ENCODE results near the gene IST1.

Gene IST1

GRCh38 chr16:71873199-71873598 is 22.1 kb upstream of the IST1 start (continued):
- TF ChIP-seq, protein P1, sequence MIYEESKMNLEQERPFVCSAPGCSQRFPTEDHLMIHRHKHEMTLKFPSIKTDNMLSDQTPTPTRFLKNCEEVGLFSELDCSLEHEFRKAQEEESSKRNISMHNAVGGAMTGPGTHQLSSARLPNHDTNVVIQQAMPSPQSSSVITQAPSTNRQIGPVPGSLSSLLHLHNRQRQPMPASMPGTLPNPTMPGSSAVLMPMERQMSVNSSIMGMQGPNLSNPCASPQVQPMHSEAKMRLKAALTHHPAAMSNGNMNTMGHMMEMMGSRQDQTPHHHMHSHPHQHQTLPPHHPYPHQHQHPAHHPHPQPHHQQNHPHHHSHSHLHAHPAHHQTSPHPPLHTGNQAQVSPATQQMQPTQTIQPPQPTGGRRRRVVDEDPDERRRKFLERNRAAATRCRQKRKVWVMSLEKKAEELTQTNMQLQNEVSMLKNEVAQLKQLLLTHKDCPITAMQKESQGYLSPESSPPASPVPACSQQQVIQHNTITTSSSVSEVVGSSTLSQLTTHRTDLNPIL (CRISPR knock-in tag; IDR thresholded peaks at IDR 0.05; ENCODE audit: low read depth): no peak
- TF ChIP-seq CSRNP3 (CRISPR knock-in tag; IDR thresholded peaks at IDR 0.05): no peak
- no peak for TF ChIP-seq PATZ1 (CRISPR knock-in tag; IDR thresholded peaks at IDR 0.05; ENCODE audit: borderline replicate concordance)
- TF ChIP-seq TOX (CRISPR knock-in tag; IDR thresholded peaks at IDR 0.05; ENCODE audit: borderline replicate concordance): no peak
- TF ChIP-seq ISL1 (CRISPR knock-in tag; IDR thresholded peaks at IDR 0.05): no peak
- TF ChIP-seq OSR1 (CRISPR knock-in tag; IDR thresholded peaks at IDR 0.05): no peak

DNA sequence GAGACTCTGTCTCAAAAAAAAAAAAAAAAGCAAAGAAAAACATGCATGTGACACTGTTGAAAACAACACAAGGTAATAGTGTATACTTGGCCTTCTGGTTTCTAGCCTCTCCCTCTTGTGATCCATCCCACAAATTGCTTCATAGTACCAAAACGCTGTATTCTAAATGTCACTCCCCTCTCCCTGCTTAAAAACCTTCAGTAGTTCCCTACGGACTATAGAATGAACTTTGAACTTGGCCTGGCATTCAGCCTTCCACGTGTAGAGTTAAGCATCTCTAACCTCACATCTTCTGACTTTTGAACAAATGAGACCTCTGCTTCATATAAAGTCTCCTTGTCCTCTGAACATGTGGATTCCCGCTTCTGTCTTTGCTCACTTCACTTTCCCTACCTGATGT is 16.4 kb upstream of the IST1 start:
- no peak for ATAC-seq

DNA sequence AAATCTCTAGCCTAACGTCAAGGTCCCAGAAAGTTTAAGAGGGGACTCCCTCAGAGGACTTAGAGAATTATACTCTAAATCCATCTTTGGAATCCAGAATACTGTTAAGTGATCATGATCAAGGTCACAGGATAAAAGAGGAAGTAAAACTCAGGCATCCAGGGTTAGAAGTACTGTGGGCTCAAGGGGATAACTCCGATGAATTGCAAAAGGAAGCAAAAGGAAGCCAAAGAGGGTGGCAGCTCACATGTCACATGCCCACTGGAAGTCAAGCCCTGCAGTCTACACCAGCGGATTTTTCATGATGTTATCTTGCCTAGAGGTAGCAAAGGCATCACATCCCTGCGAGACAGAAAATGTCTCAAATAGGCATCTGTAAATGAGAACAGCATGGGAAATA is 15.2 kb upstream of the IST1 start:
- ATAC-seq: no peak
- no peak for TF ChIP-seq ZFP3 (CRISPR knock-in tag; IDR thresholded peaks at IDR 0.05)
- no peak for TF ChIP-seq GLIS3 (CRISPR knock-in tag; IDR thresholded peaks at IDR 0.05)

More for the DNA sequence above, 16.4 kb upstream of the IST1 start:
- TF ChIP-seq TCF4 (CRISPR knock-in tag; IDR thresholded peaks at IDR 0.05; ENCODE audit: borderline replicate concordance) (no peak), PATZ1 (CRISPR knock-in tag; IDR thresholded peaks at IDR 0.05; ENCODE audit: borderline replicate concordance) (no peak), POU6F1 (CRISPR knock-in tag; IDR thresholded peaks at IDR 0.05; ENCODE audit: borderline replicate concordance, low read depth) (no peak), RARB (CRISPR knock-in tag; IDR thresholded peaks at IDR 0.05) (no peak), PPARA (CRISPR knock-in tag; IDR thresholded peaks at IDR 0.05; ENCODE audit: borderline replicate concordance) (no peak), OSR1 (CRISPR knock-in tag; IDR thresholded peaks at IDR 0.05) (no peak), ZNF70 (CRISPR knock-in tag; IDR thresholded peaks at IDR 0.05) (no peak), ZNF565 (CRISPR knock-in tag; conservative IDR thresholded peaks at IDR 0.05; ENCODE audit: low read depth) (no peak)

DNA sequence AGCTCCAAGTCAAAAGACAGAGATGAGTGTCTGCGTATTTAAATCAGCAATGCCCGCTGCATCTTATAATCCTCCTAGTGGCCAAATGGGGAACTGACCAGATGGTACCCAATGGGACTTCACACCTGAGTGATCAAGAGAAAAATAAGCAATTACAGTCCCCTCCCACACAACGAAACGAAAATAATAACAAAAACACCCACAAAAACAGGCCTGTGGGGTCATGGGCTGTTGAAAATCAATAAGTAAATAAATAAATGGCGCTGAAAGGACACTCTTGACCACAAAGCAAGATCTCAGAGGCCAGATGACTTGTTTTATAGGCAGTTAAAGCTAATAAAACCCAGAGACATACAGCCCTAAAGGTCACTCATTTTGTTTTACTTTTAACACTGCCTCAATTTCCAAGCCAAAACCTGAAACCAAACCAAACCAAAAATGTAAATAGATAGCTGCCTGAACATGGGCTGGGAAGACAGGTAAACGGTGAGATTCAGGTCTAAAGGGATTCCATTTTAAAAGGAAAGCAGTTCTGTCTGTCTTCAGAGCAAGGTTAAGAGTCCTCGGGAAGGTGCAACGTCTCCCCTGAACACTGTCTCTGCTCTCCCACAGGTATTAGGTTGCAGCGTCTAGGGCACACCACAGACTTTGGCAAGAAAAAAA is 12.7 kb upstream of the IST1 start:
- TF ChIP-seq ZFP3 (CRISPR knock-in tag; IDR thresholded peaks at IDR 0.05) (no peak), SNAI2 (CRISPR knock-in tag; IDR thresholded peaks at IDR 0.05) (no peak), ZNF8 (CRISPR knock-in tag; IDR thresholded peaks at IDR 0.05) (no peak), ZNF565 (CRISPR knock-in tag; conservative IDR thresholded peaks at IDR 0.05; ENCODE audit: low read depth) (no peak), ARNTL (CRISPR knock-in tag; IDR thresholded peaks at IDR 0.05; ENCODE audit: borderline replicate concordance, low read depth) (no peak), ISL1 (CRISPR knock-in tag; IDR thresholded peaks at IDR 0.05) (no peak), PATZ1 (CRISPR knock-in tag; IDR thresholded peaks at IDR 0.05; ENCODE audit: borderline replicate concordance) (no peak), BACH2 (CRISPR knock-in tag; IDR thresholded peaks at IDR 0.05; ENCODE audit: borderline replicate concordance) (no peak), GLIS3 (CRISPR knock-in tag; IDR thresholded peaks at IDR 0.05) (no peak)
- peak; percentile 75 for ATAC-seq
